Neural cell (in vitro differentiated cells): Measurements from ENCODE around the gene GNB2. TPM values are rescaled to one million over a fixed set of nuclear protein-coding genes. Genes with fewer than 3 reads are reported as not detected.

ENCODE experiments used
- H2AFZ ChIP-seq: fragments of 200-600, 300-800 bp; sonication (generic), shearing (Covaris generic); 2 replicates; pipeline ENCODE4 v1.6.0; 2014; ENCODE audit warnings: low read depth, mild to moderate bottlenecking, antibody characterized with exemption, low read length, moderate library complexity
- H3F3A ChIP-seq: fragments of 200-600 bp; shearing (Covaris generic); 2 replicates; pipeline ENCODE4 v1.6.1; 2016; ENCODE audit warnings: mild to moderate bottlenecking, moderate library complexity, mixed read lengths, antibody characterized with exemption, low read length; ENCODE audit not compliant: insufficient read depth, poor library complexity, severe bottlenecking
- H3K27ac ChIP-seq: fragments of 200-600, 300-800 bp; sonication (generic), shearing (Covaris generic); 2 replicates; pipeline ENCODE4 v1.5.1; 2014; ENCODE audit warnings: mild to moderate bottlenecking, low read length, moderate library complexity
- H3K27me3 ChIP-seq: fragments of 300-800, 200-600 bp; sonication (generic), shearing (Covaris generic); 2 replicates; pipeline ENCODE4 v1.6.0; 2014; ENCODE audit warnings: mild to moderate bottlenecking, low read depth, low read length, moderate library complexity; ENCODE audit not compliant: insufficient read depth
- H3K36me3 ChIP-seq: fragments of 300-800, 200-600 bp; sonication (generic), shearing (Covaris generic); 2 replicates; pipeline ENCODE4 v1.5.1; 2014; ENCODE audit warnings: mild to moderate bottlenecking, antibody characterized with exemption, low read length, moderate library complexity; ENCODE audit not compliant: insufficient read depth
- H3K4me2 ChIP-seq: fragments of 300-800, 200-600 bp; sonication (generic), shearing (Covaris generic); 2 replicates; pipeline ENCODE4 v1.6.0; 2014; ENCODE audit warnings: mild to moderate bottlenecking, low read length
- H3K4me3 ChIP-seq: fragments of 300-800, 200-600 bp; sonication (generic), shearing (Covaris generic); 2 replicates; pipeline ENCODE4 v1.5.1; 2014; ENCODE audit warnings: mild to moderate bottlenecking, low read length, moderate library complexity
- H3K79me2 ChIP-seq: fragments of 200-600 bp; shearing (Covaris generic); replicated peaks from 2 replicates; pipeline ENCODE4 v1.6.0; 2014; ENCODE audit warnings: mild to moderate bottlenecking, low read length, moderate library complexity; ENCODE audit not compliant: insufficient read depth
- H3K9ac ChIP-seq: fragments of 300-800, 200-600 bp; sonication (generic), shearing (Covaris generic); 2 replicates; pipeline ENCODE4 v1.6.1; 2016; ENCODE audit warnings: mild to moderate bottlenecking, low read length, mixed read lengths
- H3K9me2 ChIP-seq: fragments of 200-600 bp; shearing (Covaris generic); 2 replicates; pipeline ENCODE4 v1.6.1; 2016; ENCODE audit warnings: mild to moderate bottlenecking, low read length, mixed read lengths; ENCODE audit not compliant: insufficient read depth
- H3K9me3 ChIP-seq: fragments of 200-600, 300-800 bp; sonication (generic), shearing (Covaris generic); 2 replicates; pipeline ENCODE4 v1.6.1; 2016; ENCODE audit warnings: mild to moderate bottlenecking, mixed run types, low read length, moderate library complexity, mixed read lengths
- H4K20me1 ChIP-seq: fragments of 200-600 bp; shearing (Covaris generic); 2 replicates; pipeline ENCODE4 v1.6.1; 2016; ENCODE audit warnings: mild to moderate bottlenecking, mixed run types; ENCODE audit not compliant: insufficient read depth
- CTCF ChIP-seq: fragments of 450-650 bp; IDR thresholded peaks from 2 replicates; pipeline ENCODE4 v1.5.1; 2014; ENCODE audit warnings: antibody characterized with exemption, mild to moderate bottlenecking, moderate library complexity; ENCODE audit not compliant: poor library complexity, severe bottlenecking
- EP300 ChIP-seq: fragments of 450-650 bp; conservative IDR thresholded peaks from 2 replicates; pipeline ENCODE4 v1.6.1; 2014; ENCODE audit warnings: antibody characterized with exemption, mild to moderate bottlenecking, moderate library complexity; ENCODE audit not compliant: poor library complexity, severe bottlenecking
- EZH2 ChIP-seq: fragments of 200-600, 300-800 bp; shearing (Covaris generic), sonication (generic); IDR thresholded peaks from 2 replicates; pipeline ENCODE4 v1.6.1; 2014; ENCODE audit warnings: antibody characterized with exemption, low read length, borderline replicate concordance, mild to moderate bottlenecking; ENCODE audit not compliant: insufficient read depth, poor library complexity, severe bottlenecking
- MXI1 ChIP-seq: fragments of 450-650 bp; conservative IDR thresholded peaks from 2 replicates; pipeline ENCODE4 v1.6.1; 2014; ENCODE audit warnings: antibody characterized with exemption, mild to moderate bottlenecking; ENCODE audit not compliant: poor library complexity, severe bottlenecking
- POLR2AphosphoS5 ChIP-seq: IDR thresholded peaks from 2 replicates; pipeline ENCODE4 v1.6.1; 2012
- RAD21 ChIP-seq: fragments of 450-650 bp; conservative IDR thresholded peaks from 2 replicates; pipeline ENCODE4 v1.6.1; 2014; ENCODE audit warnings: antibody characterized with exemption, mild to moderate bottlenecking, moderate library complexity
- REST ChIP-seq: IDR thresholded peaks from 2 replicates; pipeline ENCODE4 v1.6.1; 2012; ENCODE audit warnings: borderline replicate concordance
- SMC3 ChIP-seq: fragments of 450-650 bp; conservative IDR thresholded peaks from 2 replicates; pipeline ENCODE4 v1.6.1; 2014; ENCODE audit warnings: antibody characterized with exemption, mild to moderate bottlenecking, moderate library complexity; ENCODE audit not compliant: poor library complexity
- TAF1 ChIP-seq: IDR thresholded peaks from 2 replicates; pipeline ENCODE4 v1.6.1; 2012; ENCODE audit warnings: low read depth
- polyA plus RNA-seq: library from polyadenylated mRNA; depleted of rRNA; stranded (reverse); fragments of >200 nt; gene quantifications from 2 replicates; pipeline ENCODE4 v1.2.3, GENCODE V29; 2014

GNB2 gene
- polyA plus RNA-seq, 1 donor from 2014 or later = 279 TPM

GRCh38 chr7:100682991-100683658 is 9.6 kb downstream of the GNB2 start:
- TF ChIP-seq REST (no peak), POLR2AphosphoS5 (no peak), SMC3 (no peak), MXI1 (no peak), RAD21 (no peak), EZH2 (no peak), CTCF (no peak), TAF1 (no peak), EP300 (no peak)
- Histone ChIP-seq H3K4me3 (no peak overlapping the region), H3K9ac (no peak overlapping the region), H3K36me3 (no peaks in the 10 kb centered on the region), H3K4me2 (no peak overlapping the region), H3K9me2 (no peaks in the 10 kb centered on the region), H3F3A (no peaks in the 10 kb centered on the region), H3K27ac (no peak overlapping the region), H3K27me3 (no peaks in the 10 kb centered on the region), H2AFZ (no peak overlapping the region), H3K9me3 (no peaks in the 10 kb centered on the region), H3K79me2 (no peaks in the 10 kb centered on the region), H4K20me1 (no peaks in the 10 kb centered on the region)

- Histone ChIP-seq H3K9me3 (no peaks in the 10 kb centered on the region), H3K4me2 (no peak overlapping the region), H3F3A (no peaks in the 10 kb centered on the region), H3K4me3 (no peak overlapping the region), H2AFZ (no peak overlapping the region), H3K27ac (no peak overlapping the region), H4K20me1 (no peaks in the 10 kb centered on the region), H3K36me3 (no peaks in the 10 kb centered on the region), H3K79me2 (peaks cover 5% of the 10 kb centered on the region), H3K27me3 (no peaks in the 10 kb centered on the region), H3K9ac (no peak overlapping the region), H3K9me2 (no peaks in the 10 kb centered on the region)
- TF ChIP-seq MXI1 (no peak), POLR2AphosphoS5 (no peak), SMC3 (no peak), REST (no peak), EZH2 (no peak), CTCF (no peak), TAF1 (no peak), RAD21 (no peak), EP300 (no peak)
These were observed 10.4 kb downstream of the GNB2 start for GRCh38 chr7:100683659-100684533.
